SKM-1 (cell line): ENCODE results near the gene HERC6.
A peak's percentile ranks its signal among the peaks of the same experiment; 100 is the strongest.
"Not testable (repeated sequence)": the region's sequence is repeated elsewhere in the genome, so short reads cannot be mapped to it uniquely, and the experiment has no call there.

Source experiments
- DNase-seq: peaks from one replicate; lab custom pipeline; 2025; ENCODE audit not compliant: unreplicated experiment; lab: John Stamatoyannopoulos, UW

The HERC6 gene

GRCh38 chr4:88378691-88379559, at the start of gene HERC6:
HERC6 (plus strand) TSS chr4:88378852; CDS start chr4:88378922, 70 bp downstream.
- peak; percentile 95 for DNase-seq

GRCh38 chr4:88333741-88334405, 44.8 kb upstream of the HERC6 start:
- DNase-seq = no peak

DNA sequence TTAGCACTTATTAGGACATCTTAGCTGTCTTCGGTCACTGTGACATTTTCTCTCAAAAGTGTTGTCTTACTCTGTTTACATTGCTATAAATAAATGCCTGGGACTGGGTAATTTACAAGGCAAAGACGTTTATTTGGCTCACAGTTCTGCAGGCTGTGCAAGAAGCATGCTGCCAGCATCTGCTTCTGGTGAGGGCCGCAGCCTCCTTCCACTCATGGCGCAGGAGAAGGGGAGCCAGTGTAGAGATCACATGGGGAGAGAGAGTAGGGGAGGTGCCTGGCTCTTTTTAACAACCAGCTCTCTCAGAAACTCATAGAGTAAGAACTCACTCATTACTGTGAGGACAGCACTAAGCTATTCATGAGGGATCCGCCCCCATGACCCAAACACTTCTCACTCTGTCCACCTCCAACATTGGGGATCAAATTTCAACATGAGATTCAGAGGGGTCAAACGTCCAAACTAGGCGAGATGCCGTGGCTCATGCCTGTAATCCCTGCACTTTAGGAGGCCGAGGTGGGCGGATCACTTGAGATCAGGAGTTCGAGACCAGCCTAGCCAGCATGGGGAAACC, 43.5 kb upstream of the HERC6 start:
- no peak for DNase-seq

GRCh38 chr4:88341227-88342192, 37.1 kb upstream of the HERC6 start:
- no peak for DNase-seq

- DNase-seq = not testable (repeated sequence)
These were observed 31.8 kb upstream of the HERC6 start for GRCh38 chr4:88346902-88347301.

DNA sequence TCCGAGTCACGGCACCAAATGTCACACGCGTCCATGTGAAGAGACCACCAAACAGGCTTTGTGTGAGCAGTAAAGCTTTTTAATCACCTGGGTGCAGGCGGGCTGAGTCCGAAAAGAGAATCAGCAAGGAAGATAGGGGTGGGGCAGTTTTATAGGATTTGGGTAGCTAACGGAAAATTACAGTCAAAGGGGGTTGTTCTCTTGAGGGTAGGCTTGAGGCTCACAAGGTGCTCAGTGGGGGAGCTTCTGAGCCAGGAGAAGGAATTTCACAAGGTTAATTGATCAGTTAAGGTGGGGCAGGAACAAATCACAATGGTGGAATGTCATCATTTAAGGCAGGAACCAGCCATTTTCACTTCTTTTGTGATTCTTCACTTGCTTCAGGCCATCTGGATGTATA, 29.9 kb upstream of the HERC6 start:
- not testable (repeated sequence) for DNase-seq

- no peak for DNase-seq
These were observed 27.9 kb upstream of the HERC6 start for GRCh38 chr4:88350786-88351185.

DNA sequence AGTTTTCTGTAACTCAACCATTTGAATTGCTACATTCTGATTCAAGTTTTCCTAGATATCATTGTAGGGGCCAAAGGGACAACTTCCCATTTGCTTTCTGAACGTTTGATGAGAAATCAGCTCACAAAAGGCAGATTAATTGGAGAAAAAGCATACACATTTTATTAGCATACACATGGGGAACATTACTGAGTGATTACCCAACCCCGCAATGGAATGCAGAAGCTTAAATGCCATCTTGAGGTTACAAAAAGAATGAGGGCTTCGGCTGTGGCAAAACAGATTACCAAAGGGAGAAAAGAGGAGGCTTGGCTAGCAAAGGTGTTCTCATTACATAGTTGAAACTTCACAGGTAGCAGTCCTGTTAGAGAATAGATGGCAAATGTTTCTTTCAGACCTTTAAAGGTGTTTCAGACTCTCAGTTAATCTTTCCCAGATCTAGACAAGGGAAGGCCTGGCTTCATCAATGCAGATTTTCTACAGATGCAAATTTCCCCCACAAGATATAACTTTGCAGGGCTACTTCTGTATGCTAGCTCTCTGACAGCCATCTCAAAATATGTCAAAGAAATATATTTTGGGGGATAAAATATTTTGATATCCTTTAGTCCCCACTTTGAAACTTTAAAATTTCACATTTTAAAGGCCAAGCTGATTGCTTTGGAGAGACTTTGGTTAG, 26.5 kb upstream of the HERC6 start:
- no peak for DNase-seq

GRCh38 chr4:88353324-88353723, 25.3 kb upstream of the HERC6 start:
- DNase-seq = no peak

GRCh38 chr4:88356771-88357170, 21.9 kb upstream of the HERC6 start:
- DNase-seq = no peak

DNA sequence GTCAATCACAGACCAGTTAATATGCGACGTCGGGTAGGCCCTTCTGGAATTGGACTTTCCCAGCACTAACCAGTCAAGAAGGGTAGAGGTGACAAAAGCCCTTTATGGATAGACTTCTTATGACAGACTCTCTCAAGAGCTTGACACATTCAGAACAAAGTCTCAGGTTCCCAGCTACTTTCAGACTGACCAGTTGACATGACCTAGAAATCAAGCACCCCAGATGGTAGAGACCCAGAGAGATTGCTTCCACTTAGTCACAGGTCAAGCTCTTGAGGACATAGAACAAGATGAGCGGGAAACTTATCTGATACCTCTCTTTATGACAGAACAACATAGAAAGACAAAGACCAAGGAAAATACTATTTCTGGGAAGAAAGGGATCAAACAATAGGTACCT, 21.4 kb upstream of the HERC6 start:
- no peak for DNase-seq

DNA sequence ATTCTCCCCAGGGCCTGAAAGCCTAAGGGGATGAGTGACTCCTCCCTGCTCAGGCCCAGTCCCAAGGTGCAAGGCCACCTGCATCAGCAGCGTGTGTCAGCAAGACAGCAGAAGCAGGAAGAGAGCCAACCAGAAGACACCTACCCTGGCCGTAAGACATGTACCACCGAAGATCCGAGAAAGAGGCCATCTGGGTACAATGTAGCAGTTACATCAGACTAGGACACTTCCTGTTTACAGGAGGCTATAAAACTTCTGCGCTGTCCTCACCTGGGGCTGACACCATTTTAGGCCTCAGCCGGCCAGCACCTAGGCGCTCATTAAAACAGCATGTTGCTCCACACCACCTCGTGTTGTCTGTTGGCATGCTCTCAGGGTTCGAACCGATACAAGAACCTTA, 19.1 kb upstream of the HERC6 start:
- no peak for DNase-seq

GRCh38 chr4:88360256-88360655, 18.4 kb upstream of the HERC6 start:
- DNase-seq = no peak

DNA sequence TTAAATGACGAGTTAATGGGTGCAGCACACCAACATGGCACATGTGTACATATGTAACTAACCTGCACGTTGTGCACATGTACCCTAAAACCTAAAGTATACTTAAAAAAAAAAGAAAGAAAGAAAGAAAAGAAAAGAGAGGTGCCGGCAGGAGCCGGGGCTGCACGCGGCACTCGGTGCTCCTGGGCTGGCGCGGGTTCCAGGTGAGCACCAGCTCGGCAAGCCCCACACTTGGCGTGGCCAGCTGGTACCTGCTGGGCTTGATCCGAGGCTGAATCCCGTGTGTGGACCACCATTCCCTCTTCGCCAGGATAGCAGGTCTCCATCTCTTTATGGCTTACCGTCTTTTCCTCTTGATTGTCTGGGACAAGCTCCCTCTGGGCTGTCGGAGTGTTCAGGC, 17.9 kb upstream of the HERC6 start:
- no peak for DNase-seq

DNA sequence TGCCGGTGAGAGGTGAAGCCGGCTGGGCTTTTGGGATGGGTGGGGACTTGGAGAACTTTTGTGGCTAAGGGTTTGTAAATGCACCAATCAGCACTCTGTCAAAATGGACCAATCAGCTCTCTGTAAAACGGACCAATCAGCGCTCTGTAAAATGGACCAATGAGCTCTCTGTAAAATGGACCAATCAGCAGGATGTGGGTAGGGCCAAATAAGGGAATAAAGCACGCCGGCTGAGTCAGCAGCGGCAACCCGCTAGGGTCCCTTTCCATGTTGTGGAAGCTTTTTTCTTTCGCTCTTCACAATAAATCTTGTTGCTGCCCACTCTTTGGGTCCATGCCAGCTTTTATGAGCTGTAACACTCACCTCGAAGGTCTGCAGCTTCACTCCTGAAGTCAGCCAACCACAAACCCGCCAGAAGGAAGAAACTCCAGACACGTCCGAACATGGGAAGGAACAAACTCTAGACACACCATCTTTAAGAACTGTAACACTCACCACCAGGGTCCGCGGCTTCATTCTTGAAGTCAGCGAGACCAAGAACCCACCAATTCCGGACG, 17.4 kb upstream of the HERC6 start:
- not testable (repeated sequence) for DNase-seq

- no peak for DNase-seq
These were observed 12.2 kb upstream of the HERC6 start for GRCh38 chr4:88366460-88366859.

DNA sequence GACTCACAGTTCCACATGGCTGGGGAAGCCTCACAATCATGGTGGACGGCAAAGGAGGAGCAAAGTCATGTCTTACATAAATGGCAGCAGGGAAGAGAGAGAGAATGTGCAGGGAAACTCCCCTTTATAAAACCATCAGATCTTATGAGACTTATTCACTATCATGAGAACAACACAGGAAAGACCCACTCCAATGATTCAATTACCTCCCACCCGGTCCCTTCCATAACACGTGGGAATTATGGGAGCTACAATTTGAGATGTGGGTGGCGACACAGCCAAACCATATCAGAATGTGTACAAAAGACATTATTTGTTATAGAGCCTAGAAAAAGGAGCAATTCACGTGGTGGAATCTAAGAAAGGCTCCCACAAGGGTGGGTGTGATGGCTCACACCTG, 10.8 kb upstream of the HERC6 start:
- no peak for DNase-seq

DNA sequence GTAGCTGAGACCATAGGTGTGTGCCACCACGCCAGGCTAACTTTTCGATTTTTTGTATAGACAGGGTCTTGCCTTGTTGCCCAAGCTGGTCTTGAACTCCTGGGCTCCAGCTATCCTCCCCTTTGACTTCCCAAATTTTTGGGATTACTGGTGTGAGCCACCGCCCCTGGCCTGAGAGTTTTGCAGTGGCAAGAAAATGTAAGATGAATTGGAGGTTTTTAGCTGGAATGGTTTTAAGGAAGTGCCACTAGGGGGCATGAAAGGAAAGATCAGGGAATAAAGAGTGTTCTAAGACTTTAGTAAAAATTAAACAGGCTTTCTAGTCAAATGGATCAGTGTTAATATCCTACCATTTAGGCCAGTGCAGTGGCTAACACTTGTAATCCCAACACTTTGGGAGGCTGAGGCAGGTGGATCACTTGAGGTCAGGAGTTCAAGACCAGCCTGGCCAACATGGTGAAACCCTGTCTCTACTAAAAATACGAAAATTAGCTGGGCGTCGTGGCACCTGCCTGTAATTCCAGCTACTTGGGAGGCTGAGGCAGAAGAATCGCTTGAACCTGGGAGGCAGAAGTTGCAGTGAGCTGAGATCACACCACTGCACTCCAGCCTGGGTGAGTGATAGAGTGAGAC, 9.4 kb upstream of the HERC6 start:
- peak; percentile 27 for DNase-seq

GRCh38 chr4:88381123-88381522, 2.5 kb downstream of the HERC6 start:
- no peak for DNase-seq

GRCh38 chr4:88382621-88383020, 4.0 kb downstream of the HERC6 start:
- DNase-seq = no peak
